Activated CD4-positive, alpha-beta T cell treated with anti-CD3 and anti-CD28 coated beads, Interleukin-2, amount 50 U/mL, for 24 hours (primary cell): ENCODE data around the gene CELSR2.
"Not testable (repeated sequence)": the region's sequence is repeated elsewhere in the genome, so short reads cannot be mapped to it uniquely, and the experiment has no call there.

Experiments used
- DNase-seq, 2 donors: peaks; one replicate each; pipeline ENCODE4 v3.0.0-alpha.2; 2020; ENCODE audit warnings: low read depth in 1 of 2, low spot score in 1 of 2

The CELSR2 gene

GRCh38 chr1:109248797-109249629, at the start of gene CELSR2:
Gene CELSR2 (plus strand): TSS chr1:109249539. CDS start chr1:109250080, 541 bp downstream.
- peak in 1 of 2 donors; percentile 37 for DNase-seq

- no peak for DNase-seq
Measured at GRCh38 chr1:109199710-109200109, 49.6 kb upstream of the CELSR2 start.

GRCh38 chr1:109201123-109201703, 48.1 kb upstream of the CELSR2 start:
- DNase-seq: peak; percentile 32 to 75

- no peak for DNase-seq
Measured at GRCh38 chr1:109204484-109204883, 44.9 kb upstream of the CELSR2 start.

- no peak for DNase-seq
Measured at GRCh38 chr1:109206339-109206738, 43.0 kb upstream of the CELSR2 start.

GRCh38 chr1:109207467-109208103, 41.8 kb upstream of the CELSR2 start:
- DNase-seq: no peak

- DNase-seq: no peak
Measured at GRCh38 chr1:109208394-109208793, 40.9 kb upstream of the CELSR2 start.

GRCh38 chr1:109208836-109209463, 40.4 kb upstream of the CELSR2 start:
- no peak for DNase-seq

GRCh38 chr1:109210058-109210457, 39.3 kb upstream of the CELSR2 start:
- DNase-seq: no peak

GRCh38 chr1:109213345-109213823, 36.0 kb upstream of the CELSR2 start:
- DNase-seq: no peak

- peak; percentile 77 to 83 for DNase-seq
Measured at GRCh38 chr1:109213824-109214693, 35.3 kb upstream of the CELSR2 start, which contains the start of gene SARS1. Gene SARS1 (plus strand): TSS chr1:109213918. CDS start chr1:109213993, 75 bp downstream.

- peak; percentile 6 to 26 for DNase-seq
Measured at GRCh38 chr1:109214695-109215623, 34.4 kb upstream of the CELSR2 start.

- no peak for DNase-seq
Measured at GRCh38 chr1:109216662-109217061, 32.7 kb upstream of the CELSR2 start.

- DNase-seq: no peak
Measured at GRCh38 chr1:109218516-109218915, 30.8 kb upstream of the CELSR2 start.

- DNase-seq: not testable (repeated sequence)
Measured at GRCh38 chr1:109221201-109221600, 28.1 kb upstream of the CELSR2 start.

- DNase-seq: no peak
Measured at GRCh38 chr1:109225308-109225707, 24.0 kb upstream of the CELSR2 start.

- DNase-seq: no peak
Measured at GRCh38 chr1:109225711-109226445, 23.5 kb upstream of the CELSR2 start.

- no peak for DNase-seq
Measured at GRCh38 chr1:109228167-109228566, 21.2 kb upstream of the CELSR2 start.
